H9 (cell line): ENCODE results near the gene ARHGEF16. TPM values are rescaled to one million over a fixed set of nuclear protein-coding genes. Genes with fewer than 3 reads are reported as not detected.

Source experiments
- DNase-seq: peaks from one replicate; pipeline ENCODE4 v3.0.0-alpha.2; 2017
- H2AFZ ChIP-seq: one replicate; pipeline ENCODE4 v1.6.1; 2013; ENCODE audit warnings: mild to moderate bottlenecking, low read length, control low read depth, moderate library complexity
- H2AK5ac ChIP-seq: 2 replicates; pipeline ENCODE4 v1.6.1; 2013; ENCODE audit warnings: low read length, control low read depth, mixed read lengths; ENCODE audit not compliant: insufficient read length
- H2BK120ac ChIP-seq: one replicate; pipeline ENCODE4 v1.6.1; 2013; ENCODE audit warnings: low read depth, mild to moderate bottlenecking, low read length, control low read depth, inconsistent platforms; ENCODE audit not compliant: poor library complexity, severe bottlenecking
- H2BK12ac ChIP-seq: 2 replicates; pipeline ENCODE4 v1.6.1; 2013; ENCODE audit warnings: low read length, control low read depth, mixed read lengths, low read depth; ENCODE audit not compliant: insufficient read length
- H2BK15ac ChIP-seq: 2 replicates; pipeline ENCODE4 v1.6.1; 2013; ENCODE audit warnings: low read depth, low read length, control low read depth
- H2BK20ac ChIP-seq: one replicate; pipeline ENCODE4 v1.6.1; 2013; ENCODE audit warnings: low read depth, mild to moderate bottlenecking, low read length, control low read depth, inconsistent platforms; ENCODE audit not compliant: poor library complexity, severe bottlenecking
- H2BK5ac ChIP-seq: 2 replicates; pipeline ENCODE4 v1.6.1; 2013; ENCODE audit warnings: low read length, control low read depth, mixed read lengths; ENCODE audit not compliant: insufficient read length
- H3K14ac ChIP-seq: 2 replicates; pipeline ENCODE4 v1.6.1; 2013; ENCODE audit warnings: low read length, control low read depth; ENCODE audit not compliant: insufficient read depth
- H3K18ac ChIP-seq: 2 replicates; pipeline ENCODE4 v1.6.1; 2013; ENCODE audit warnings: low read depth, mild to moderate bottlenecking, mixed read lengths, low read length, control low read depth; ENCODE audit not compliant: insufficient read length
- H3K23ac ChIP-seq: 2 replicates; pipeline ENCODE4 v1.6.1; 2013; ENCODE audit warnings: low read length, control low read depth, mixed read lengths, low read depth; ENCODE audit not compliant: insufficient read length
- H3K23me2 ChIP-seq: 2 replicates; pipeline ENCODE4 v1.6.1; 2013; ENCODE audit warnings: low read depth, mild to moderate bottlenecking, mixed read lengths, low read length, control low read depth; ENCODE audit not compliant: insufficient read length, poor library complexity, severe bottlenecking
- H3K27ac ChIP-seq: 2 replicates; pipeline ENCODE4 v1.5.1; 2013; ENCODE audit warnings: low read length, control low read depth, mixed read lengths, low read depth; ENCODE audit not compliant: insufficient read length
- H3K27me3 ChIP-seq: 2 replicates; pipeline ENCODE4 v1.6.1; 2013; ENCODE audit warnings: low read length, control low read depth, inconsistent platforms; ENCODE audit not compliant: insufficient read depth
- H3K4ac ChIP-seq: 2 replicates; pipeline ENCODE4 v1.6.1; 2013; ENCODE audit warnings: low read depth, mild to moderate bottlenecking, control low read depth, inconsistent platforms, low read length, moderate library complexity
- H3K4me1 ChIP-seq: 2 replicates; pipeline ENCODE4 v1.6.1; 2013; ENCODE audit warnings: low read length, control low read depth, inconsistent platforms; ENCODE audit not compliant: insufficient read depth
- H3K4me2 ChIP-seq: 2 replicates; pipeline ENCODE4 v1.6.1; 2013; ENCODE audit warnings: low read length, control low read depth, mixed read lengths; ENCODE audit not compliant: insufficient read length, insufficient read depth
- H3K56ac ChIP-seq: 2 replicates; pipeline ENCODE4 v1.6.1; 2013; ENCODE audit warnings: low read depth, mild to moderate bottlenecking, mixed read lengths, low read length, control low read depth; ENCODE audit not compliant: insufficient read length
- H3K79me1 ChIP-seq: 2 replicates; pipeline ENCODE4 v1.6.1; 2013; ENCODE audit warnings: low read depth, mild to moderate bottlenecking, moderate library complexity, low read length, control low read depth, inconsistent platforms; ENCODE audit not compliant: insufficient read depth, poor library complexity, severe bottlenecking
- H3K79me2 ChIP-seq: 2 replicates; pipeline ENCODE4 v1.6.1; 2013; ENCODE audit warnings: low read length, control low read depth, inconsistent platforms; ENCODE audit not compliant: insufficient read depth
- H3K9ac ChIP-seq: 2 replicates; pipeline ENCODE4 v1.6.1; 2013; ENCODE audit warnings: low read length, control low read depth, mixed read lengths; ENCODE audit not compliant: insufficient read length; ENCODE audit errors: extremely low read depth
- H3K9me3 ChIP-seq: one replicate; pipeline ENCODE4 v1.6.1; 2013; ENCODE audit warnings: low read depth, low read length, inconsistent platforms; ENCODE audit not compliant: control insufficient read depth
- H3T11ph ChIP-seq: one replicate; pipeline ENCODE4 v1.6.1; 2013; ENCODE audit warnings: mild to moderate bottlenecking, low read length, control low read depth, inconsistent platforms
- H4K20me1 ChIP-seq: one replicate; pipeline ENCODE4 v1.6.1; 2013; ENCODE audit not compliant: control insufficient read depth, insufficient read length, insufficient read depth
- H4K5ac ChIP-seq: 2 replicates; pipeline ENCODE4 v1.6.1; 2013; ENCODE audit warnings: low read depth, mild to moderate bottlenecking, mixed read lengths, low read length, control low read depth; ENCODE audit not compliant: insufficient read length
- H4K8ac ChIP-seq: replicated peaks from 2 replicates; pipeline ENCODE4 v1.6.1; 2013; ENCODE audit warnings: low read length, control low read depth, mixed read lengths, low read depth; ENCODE audit not compliant: insufficient read length
- H4K91ac ChIP-seq: 2 replicates; pipeline ENCODE4 v1.6.1; 2013; ENCODE audit warnings: low read depth, mild to moderate bottlenecking, moderate library complexity, mixed read lengths, low read length, control low read depth; ENCODE audit not compliant: insufficient read length
- H3K27ac Mint-ChIP-seq, 3 experiments: 2 replicates in 2 of 3; 3 replicates in 1 of 3; pipeline ENCODE4 v1.8.0; 2020 to 2021; ENCODE audit warnings: mixed read lengths in 3 of 3, mild to moderate bottlenecking in 1 of 3, moderate library complexity in 1 of 3
- H3K27me3 Mint-ChIP-seq: 2 replicates; pipeline ENCODE4 v1.8.0; 2021; ENCODE audit warnings: low read depth, mild to moderate bottlenecking, moderate library complexity, mixed read lengths
- H3K36me3 Mint-ChIP-seq, 3 experiments: 2 replicates in 2 of 3; 3 replicates in 1 of 3; pipeline ENCODE4 v1.8.0; 2020 to 2021; ENCODE audit warnings: low read depth in 3 of 3, mixed read lengths in 3 of 3; ENCODE audit not compliant: insufficient read depth in 1 of 3
- H3K4me1 Mint-ChIP-seq, 2 experiments: 2 replicates each; pipeline ENCODE4 v1.8.0; 2020; ENCODE audit warnings: mixed read lengths in 2 of 2
- H3K4me3 Mint-ChIP-seq, 2 experiments: 2 replicates in 1 of 2; 3 replicates in 1 of 2; pipeline ENCODE4 v1.8.0; 2020 to 2021; ENCODE audit warnings: mild to moderate bottlenecking in 2 of 2, mixed read lengths in 2 of 2, moderate library complexity in 1 of 2
- H3K9me3 Mint-ChIP-seq, 2 experiments: 2 replicates in 1 of 2; 3 replicates in 1 of 2; pipeline ENCODE4 v1.8.0; 2020; ENCODE audit warnings: mild to moderate bottlenecking in 2 of 2, mixed read lengths in 2 of 2, moderate library complexity in 1 of 2
- CTCF ChIP-seq: fragments of 200-600 bp; sonication (generic); conservative IDR thresholded peaks from 3 replicates; pipeline ENCODE4 v1.8.0; 2021; ENCODE audit warnings: antibody characterized with exemption, mild to moderate bottlenecking
- WGBS: extraction: QIAGEN DNeasy Blood & Tissue Kit; methylation state at CpG from one replicate; pipeline ENCODE4 v1.1.7; 2013; ENCODE audit warnings: missing lambda C conversion rate, low lambda C conversion rate, mixed read lengths; ENCODE audit not compliant: insufficient read length; ENCODE audit errors: extremely low coverage; 5-methylcytosine and 5-hydroxymethylcytosine counted together
- total RNA-seq: library from RNA; stranded (reverse); gene quantifications from 2 replicates; pipeline ENCODE4 v1.2.1, GENCODE V29; 2021

Gene ARHGEF16
- total RNA-seq, 1 experiment from 2014 or later, result 48.5 TPM

- Mint-ChIP-seq H3K4me1 (peaks cover 2 to 3% of the 10 kb centered on the region in 2 experiments; a peak in 3 of 4 replicates), H3K36me3 (peaks cover 0 to 12% (median 8%) of the 10 kb centered on the region in 3 experiments; a peak in 4 of 7 replicates), H3K27me3 (peaks cover 4% of the 10 kb centered on the region), H3K9me3 (peaks cover 2 to 13% of the 10 kb centered on the region in 2 experiments; a peak in 3 of 5 replicates), H3K4me3 (no peak overlapping the region), H3K27ac (no peak overlapping the region)
- no peak overlapping the region for H3K56ac ChIP-seq
- no CpG with 5 or more reads among the region's 21 CpGs for WGBS
- H3K27ac ChIP-seq, result no peak overlapping the region
- H3K79me1 ChIP-seq, result no peaks in the 10 kb centered on the region
- no peak overlapping the region for H2BK12ac ChIP-seq
- no peak for TF ChIP-seq CTCF
- no peaks in the 10 kb centered on the region for H3K4me1 ChIP-seq
- no peak overlapping the region for H4K91ac ChIP-seq
- no peak overlapping the region for H2BK15ac ChIP-seq
- H4K5ac ChIP-seq, result no peak overlapping the region
- no peak overlapping the region for H2BK120ac ChIP-seq
- no peak overlapping the region for H3K23ac ChIP-seq
- no peak overlapping the region for H2BK5ac ChIP-seq
- no peak overlapping the region; the same call in 1 of the 2 replicates for H3K14ac ChIP-seq
- H2BK20ac ChIP-seq, result no peak overlapping the region
- H4K8ac ChIP-seq, result no peak overlapping the region
- H3K9me3 ChIP-seq, result no peaks in the 10 kb centered on the region
- no peak overlapping the region for H3K4ac ChIP-seq
- no peak for DNase-seq
- H3K27me3 ChIP-seq, result no peaks in the 10 kb centered on the region
- no peak overlapping the region for H2AFZ ChIP-seq
- H3K23me2 ChIP-seq, result no peaks in the 10 kb centered on the region
- no peak overlapping the region for H3K9ac ChIP-seq
- H3T11ph ChIP-seq, result no peak overlapping the region
- no peaks in the 10 kb centered on the region for H4K20me1 ChIP-seq
- no peak overlapping the region for H2AK5ac ChIP-seq
- H3K4me2 ChIP-seq, result no peak overlapping the region
- H3K79me2 ChIP-seq, result no peaks in the 10 kb centered on the region
- H3K18ac ChIP-seq, result no peak overlapping the region
These were observed 25.9 kb downstream of the ARHGEF16 start for GRCh38 chr1:3480369-3480719.
